Epithelial cell of proximal tubule (primary cell): ENCODE data around the gene KAT6B. TPM values are rescaled to one million over a fixed set of nuclear protein-coding genes. Genes with fewer than 3 reads are reported as not detected.

ENCODE experiments used
- DNase-seq: peaks from one replicate; pipeline ENCODE4 v3.0.0-alpha.2; 2011; ENCODE audit warnings: low read depth
- H3K4me3 ChIP-seq: 2 replicates; pipeline ENCODE4 v1.5.1; 2011; ENCODE audit warnings: low read depth, mild to moderate bottlenecking, low read length
- total RNA-seq: library from RNA; depleted of rRNA; stranded (reverse); fragments of >200 nt; gene quantifications from 2 replicates; pipeline ENCODE4 v1.2.3, GENCODE V29; 2015
- TF ChIP-seq, protein P1 (sequence below): conservative IDR thresholded peaks from 2 replicates; pipeline ENCODE4 v1.5.1; 2012; ENCODE audit warnings: low read depth, mild to moderate bottlenecking, low read length

Gene KAT6B
- total RNA-seq, 1 donor from 2014 or later, result 10.1 TPM

DNA sequence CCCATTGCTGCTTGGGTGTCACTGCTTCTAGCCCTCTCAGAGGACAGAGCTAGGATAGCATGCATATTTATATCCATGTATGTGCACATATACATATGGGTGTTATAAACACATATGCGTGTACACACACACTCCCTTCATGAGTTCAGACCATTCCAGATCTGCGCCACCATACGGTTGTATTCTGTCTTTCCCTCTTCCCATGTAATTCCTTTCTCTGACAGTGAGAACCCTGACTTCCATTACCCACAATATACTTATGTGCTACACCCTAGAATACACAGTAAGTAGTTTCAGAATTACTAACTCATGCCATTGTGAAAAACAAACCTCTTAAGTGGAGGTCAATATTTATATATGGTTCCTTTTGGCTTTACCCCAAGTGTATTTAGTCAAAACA, 168.5 kb downstream of the KAT6B start:
- H3K4me3 ChIP-seq, result no peak overlapping the region
- TF ChIP-seq, protein P1, sequence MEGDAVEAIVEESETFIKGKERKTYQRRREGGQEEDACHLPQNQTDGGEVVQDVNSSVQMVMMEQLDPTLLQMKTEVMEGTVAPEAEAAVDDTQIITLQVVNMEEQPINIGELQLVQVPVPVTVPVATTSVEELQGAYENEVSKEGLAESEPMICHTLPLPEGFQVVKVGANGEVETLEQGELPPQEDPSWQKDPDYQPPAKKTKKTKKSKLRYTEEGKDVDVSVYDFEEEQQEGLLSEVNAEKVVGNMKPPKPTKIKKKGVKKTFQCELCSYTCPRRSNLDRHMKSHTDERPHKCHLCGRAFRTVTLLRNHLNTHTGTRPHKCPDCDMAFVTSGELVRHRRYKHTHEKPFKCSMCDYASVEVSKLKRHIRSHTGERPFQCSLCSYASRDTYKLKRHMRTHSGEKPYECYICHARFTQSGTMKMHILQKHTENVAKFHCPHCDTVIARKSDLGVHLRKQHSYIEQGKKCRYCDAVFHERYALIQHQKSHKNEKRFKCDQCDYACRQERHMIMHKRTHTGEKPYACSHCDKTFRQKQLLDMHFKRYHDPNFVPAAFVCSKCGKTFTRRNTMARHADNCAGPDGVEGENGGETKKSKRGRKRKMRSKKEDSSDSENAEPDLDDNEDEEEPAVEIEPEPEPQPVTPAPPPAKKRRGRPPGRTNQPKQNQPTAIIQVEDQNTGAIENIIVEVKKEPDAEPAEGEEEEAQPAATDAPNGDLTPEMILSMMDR, result no peak
- no peak for DNase-seq

DNA sequence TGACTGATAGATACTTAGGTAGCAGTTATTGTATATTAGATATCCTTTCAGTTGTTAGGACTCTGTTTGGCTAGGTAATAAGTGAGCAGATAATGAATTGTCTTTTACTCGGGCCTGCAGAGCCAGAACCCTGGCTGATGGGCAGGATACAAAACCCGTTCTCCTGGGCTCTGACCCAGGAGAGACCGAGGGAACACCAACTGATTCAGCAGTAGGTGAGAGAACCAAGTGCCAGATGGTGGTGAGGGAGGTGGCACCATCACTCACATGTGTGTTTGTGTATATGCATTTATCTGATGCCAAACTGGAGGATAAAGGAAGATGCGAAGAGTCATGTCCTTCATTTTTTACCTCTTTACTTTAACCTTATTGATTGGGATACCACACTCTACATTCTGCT, 169.4 kb downstream of the KAT6B start:
- no peak for DNase-seq
- TF ChIP-seq, protein P1, result no peak
- no peak overlapping the region for H3K4me3 ChIP-seq

DNA sequence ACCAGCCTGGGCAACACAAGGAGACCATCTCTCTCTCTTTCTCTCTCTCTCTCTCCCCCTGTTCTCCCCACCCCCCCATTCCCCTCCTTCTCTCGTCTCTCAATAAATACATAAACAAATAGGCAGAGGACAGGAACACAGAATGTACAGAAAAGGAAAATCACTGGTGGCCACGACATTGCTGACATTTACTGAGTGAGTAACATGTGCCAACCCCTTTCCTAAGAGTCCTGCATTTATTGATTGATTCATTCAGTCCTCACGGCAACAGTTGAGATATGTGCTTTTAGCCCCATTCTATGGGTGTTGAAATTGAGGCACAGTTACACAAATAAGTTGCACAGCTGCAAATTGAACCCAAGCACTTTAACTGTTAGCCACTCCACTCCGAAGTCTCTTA, 170.8 kb downstream of the KAT6B start:
- TF ChIP-seq, protein P1, result no peak
- no peak for DNase-seq
- no peak overlapping the region for H3K4me3 ChIP-seq

DNA sequence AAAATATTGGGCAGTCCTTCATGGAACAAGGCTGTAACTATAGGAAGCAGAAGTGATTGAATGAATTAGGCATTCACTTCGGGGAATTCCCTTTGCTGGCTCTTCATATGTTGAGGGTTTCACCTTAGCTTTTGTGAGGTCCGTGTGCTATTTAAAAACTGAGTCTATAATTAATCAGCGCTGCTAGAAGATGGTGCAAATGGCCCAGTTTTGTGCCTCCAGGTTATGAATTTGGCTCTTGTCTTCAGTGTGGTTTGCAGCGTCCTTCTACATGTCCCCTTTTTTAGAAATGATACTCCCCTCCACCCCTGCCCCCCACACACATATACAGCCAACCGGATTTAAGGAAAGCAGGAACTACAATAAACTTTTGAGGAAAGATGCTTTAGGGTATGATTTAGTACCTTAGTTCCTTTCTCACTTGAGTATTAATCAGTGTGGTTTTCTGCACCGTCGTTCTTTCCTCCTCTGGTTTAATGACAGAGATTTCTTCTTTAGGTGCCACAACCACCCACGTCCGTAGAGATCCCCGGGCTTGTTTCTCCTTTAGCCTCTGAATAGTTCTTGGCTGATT, 174.4 kb downstream of the KAT6B start:
- no peak overlapping the region for H3K4me3 ChIP-seq
- DNase-seq, result no peak
- TF ChIP-seq, protein P1, result no peak

DNA sequence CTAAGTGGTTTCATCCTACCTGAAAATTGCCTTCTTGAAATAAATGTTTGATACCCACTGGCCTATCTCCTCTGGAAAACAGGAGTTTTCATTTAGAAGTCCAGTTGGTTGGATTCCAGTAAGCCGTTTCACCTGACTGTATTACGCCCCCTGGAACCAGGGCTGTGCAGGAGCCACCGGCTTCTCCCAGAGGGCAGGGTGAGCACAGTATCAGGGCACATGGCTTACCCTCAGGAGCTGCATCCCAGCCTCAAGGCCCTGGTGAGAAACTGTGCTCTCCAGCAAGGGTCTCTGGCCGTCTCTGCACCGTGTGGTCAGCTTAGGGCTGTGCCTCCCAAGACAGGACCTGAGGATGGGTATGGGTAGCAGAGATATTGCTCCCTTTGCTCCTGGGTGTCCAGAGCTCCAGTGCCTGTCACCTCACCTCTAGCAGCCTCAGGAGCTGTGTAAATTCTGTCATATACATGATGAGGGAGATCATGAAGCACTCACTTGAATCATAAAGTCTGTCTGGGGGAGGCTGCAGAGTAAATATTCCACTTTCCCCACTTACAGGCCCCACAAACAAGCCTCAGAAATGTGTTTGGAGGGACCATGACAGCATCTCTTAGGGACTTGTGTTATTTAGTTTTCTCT, 175.4 kb downstream of the KAT6B start:
- TF ChIP-seq, protein P1, result no peak
- no peak for DNase-seq
- H3K4me3 ChIP-seq, result no peak overlapping the region

DNA sequence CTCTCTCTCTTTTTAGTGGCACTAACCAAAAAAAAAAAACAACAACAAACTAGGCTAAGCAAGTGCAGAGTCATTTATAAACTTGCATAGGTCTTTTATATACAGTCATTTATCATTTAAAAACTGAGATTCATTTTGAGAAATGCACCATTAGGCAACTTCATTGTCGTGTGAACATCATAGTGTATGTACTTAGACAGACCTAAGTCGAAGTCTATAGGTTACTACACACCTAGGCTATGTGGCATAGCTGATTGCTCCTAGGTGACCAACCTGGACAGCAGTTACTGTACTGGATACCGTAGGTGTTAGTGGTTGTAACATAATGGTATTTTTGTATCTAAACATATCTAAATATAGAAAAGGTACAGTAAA, 175.9 kb downstream of the KAT6B start:
- H3K4me3 ChIP-seq, result no peak overlapping the region
- DNase-seq, result no peak
- TF ChIP-seq, protein P1, result no peak
